Measurements from ENCODE around the gene CCT6B. TPM values are rescaled to one million over a fixed set of nuclear protein-coding genes. Genes with fewer than 3 reads are reported as not detected.

CCT6B gene
- total RNA-seq, 2 experiments from 2014 or later, result 0.95 to 1.6 TPM

DNA sequence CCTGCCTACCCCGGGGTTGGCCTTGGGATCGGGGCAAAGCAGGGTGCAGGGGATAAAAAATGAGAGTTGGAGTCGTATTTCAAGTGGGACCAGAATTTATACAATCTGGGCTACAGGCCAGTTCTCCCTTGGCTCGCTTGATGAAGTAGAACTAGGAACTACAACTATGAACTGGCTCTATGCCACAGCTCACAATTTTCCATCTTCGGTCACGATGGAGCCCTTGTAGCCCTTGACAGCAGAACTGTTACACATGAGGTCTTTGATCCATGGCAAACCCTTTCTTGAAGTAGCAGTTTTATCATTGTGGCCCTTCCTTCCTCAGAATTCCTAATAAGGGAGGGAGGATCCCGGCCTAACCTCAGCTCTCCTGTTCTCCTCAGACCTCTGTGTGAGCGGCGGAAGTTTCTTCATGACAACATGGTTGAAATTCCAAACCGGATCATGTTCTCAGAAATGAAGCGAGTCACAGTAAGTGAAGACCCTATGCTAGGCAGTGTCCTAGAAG, 36.1 kb upstream of the CCT6B start:
- peaks cover 40% of the 10 kb centered on the region for H3K36me3 Mint-ChIP-seq (ENCODE audit: low read depth)
- intact Hi-C loops (cut with DNase I, micrococcal nuclease), result loop anchor here in 1 of 2 experiments (10.0 kb wide), 1 partner anchor 747 kb away; no protein-coding TSS in a partner anchor

GRCh38 chr17:34996422-34997285, 35.4 kb upstream of the CCT6B start:
- CTCF ChIA-PET, result interaction anchor here (1.0 to 2.3 kb wide), 8 partner anchors 11 to 123 kb away, joined by 3 to 8 read pairs (median 4); partner anchors contain the start of genes RAD51D and RFFL
- intact Hi-C loops (cut with DNase I, micrococcal nuclease), result loop anchor here in 1 of 2 experiments (10.0 kb wide), 1 partner anchor 748 kb away; no protein-coding TSS in a partner anchor
- Mint-ChIP-seq H3K27ac (no peak overlapping the region), H3K27me3 (no peaks in the 10 kb centered on the region), H3K4me1 (peaks cover 6% of the 10 kb centered on the region), H3K9me3 (ENCODE audit: low read depth) (no peaks in the 10 kb centered on the region), H3K4me3 (no peak overlapping the region), H3K36me3 (ENCODE audit: low read depth) (peaks cover 41% of the 10 kb centered on the region)
- no peak for DNase-seq
- POLR2A ChIA-PET, result no interaction called here
- ATAC-seq, result no peak

More for the DNA sequence above, 36.1 kb upstream of the CCT6B start:
- Mint-ChIP-seq H3K27ac (no peak overlapping the region), H3K9me3 (ENCODE audit: low read depth) (no peaks in the 10 kb centered on the region), H3K27me3 (no peaks in the 10 kb centered on the region), H3K4me3 (no peak overlapping the region), H3K4me1 (peaks cover 6% of the 10 kb centered on the region)
- POLR2A ChIA-PET, result no interaction called here
- CTCF ChIA-PET, result interaction anchor here (1.0 to 2.3 kb wide), 8 partner anchors 11 to 123 kb away, joined by 3 to 8 read pairs (median 4); partner anchors contain the start of genes RAD51D and RFFL
- ATAC-seq, result no peak
- no peak for DNase-seq

DNA sequence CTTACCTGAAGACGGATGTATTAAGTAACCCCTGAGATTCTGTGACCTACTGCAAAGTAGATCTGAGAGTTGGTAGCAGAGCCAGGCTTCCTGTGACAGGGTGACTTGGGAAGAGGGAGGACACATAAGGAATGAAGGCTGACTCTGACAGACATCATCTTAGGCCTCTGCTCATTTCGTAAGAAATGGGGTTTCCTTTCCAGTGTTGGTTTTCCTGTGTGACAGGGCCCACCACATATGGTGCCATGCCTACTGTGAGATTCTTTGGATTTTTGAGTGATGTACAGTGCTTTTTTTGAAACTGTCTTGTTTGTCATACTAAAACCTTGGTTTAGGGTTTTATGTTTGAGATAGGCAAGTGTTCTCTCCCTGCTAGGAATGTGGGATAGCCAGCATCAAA, 31.8 kb upstream of the CCT6B start:
- Mint-ChIP-seq H3K4me1 (peaks cover under 1% of the 10 kb centered on the region), H3K36me3 (ENCODE audit: low read depth) (peaks cover 43% of the 10 kb centered on the region), H3K27ac (peak overlapping the region; percentile 8), H3K4me3 (no peak overlapping the region), H3K9me3 (ENCODE audit: low read depth) (no peaks in the 10 kb centered on the region), H3K27me3 (no peaks in the 10 kb centered on the region)
- DNase-seq (no peak), ATAC-seq (no peak)
- POLR2A ChIA-PET, result interaction anchor here (0.6 kb wide), 1 partner anchor 34 kb away, joined by 3 read pairs; no protein-coding TSS in a partner anchor
- intact Hi-C loops (cut with DNase I, micrococcal nuclease), result loop anchor here in 1 of 2 experiments (10.0 kb wide), 1 partner anchor 752 kb away; no protein-coding TSS in a partner anchor
- CTCF ChIA-PET, result interaction anchor here (1.2 kb wide), 1 partner anchor 14 kb away, joined by 3 read pairs; no protein-coding TSS in a partner anchor

- POLR2A ChIA-PET, result interaction anchor here (0.5 to 1.4 kb wide), 2 partner anchors 10 to 50 kb away, joined by 5 to 7 read pairs; no protein-coding TSS in a partner anchor
- Mint-ChIP-seq H3K4me3 (no peak overlapping the region), H3K27me3 (no peaks in the 10 kb centered on the region), H3K27ac (no peak overlapping the region), H3K4me1 (no peaks in the 10 kb centered on the region), H3K9me3 (ENCODE audit: low read depth) (no peaks in the 10 kb centered on the region), H3K36me3 (ENCODE audit: low read depth) (peaks cover 47% of the 10 kb centered on the region)
- ATAC-seq (no peak), DNase-seq (no peak)
- intact Hi-C loops (cut with DNase I, micrococcal nuclease), result loop anchor here in 1 of 2 experiments (10.0 kb wide), 1 partner anchor 753 kb away; no protein-coding TSS in a partner anchor
- CTCF ChIA-PET, result interaction anchor here (0.6 to 2.5 kb wide), 8 partner anchors 8 to 150 kb away, joined by 3 to 15 read pairs (median 4); partner anchors contain the start of genes NLE1 and RAD51D
Measured at GRCh38 chr17:34991606-34992005, 30.3 kb upstream of the CCT6B start.

DNA sequence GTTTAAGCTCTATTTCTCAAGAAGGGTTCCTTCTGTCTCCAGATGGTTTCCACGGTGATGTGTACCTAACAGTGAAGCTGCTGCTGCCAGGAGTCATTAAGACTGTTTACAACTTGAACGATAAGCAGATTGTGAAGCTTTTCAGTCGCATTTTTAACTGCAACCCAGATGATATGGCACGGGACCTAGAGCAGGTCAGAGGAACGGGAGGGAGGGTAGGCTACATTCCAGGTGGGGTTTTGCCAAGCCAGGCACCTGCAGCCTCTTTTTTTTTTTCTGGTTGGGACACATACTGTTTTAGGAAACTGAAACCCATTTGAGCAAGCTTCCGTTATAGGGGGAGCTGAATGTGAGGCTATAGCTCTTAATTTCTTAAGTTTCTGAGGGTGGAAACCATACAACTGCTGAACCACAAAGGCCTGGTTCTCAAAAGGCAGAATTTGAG, 29.7 kb upstream of the CCT6B start:
- H3K36me3 Mint-ChIP-seq (ENCODE audit: low read depth), result peaks cover 51% of the 10 kb centered on the region
- H3K9me3 Mint-ChIP-seq (ENCODE audit: low read depth), result no peaks in the 10 kb centered on the region
- intact Hi-C loops (cut with DNase I, micrococcal nuclease), result loop anchor here in 1 of 2 experiments (10.0 kb wide), 1 partner anchor 754 kb away; no protein-coding TSS in a partner anchor
- ATAC-seq (no peak), DNase-seq (no peak)
- no peaks in the 10 kb centered on the region for H3K4me1 Mint-ChIP-seq
- H3K4me3 Mint-ChIP-seq, result no peak overlapping the region
- ChIA-PET CTCF (interaction anchor here (0.7 to 2.5 kb wide), 6 partner anchors 9 to 151 kb away, joined by 3 to 15 read pairs (median 6); partner anchors contain the start of genes NLE1 and RAD51D), POLR2A (interaction anchor here (0.5 to 1.4 kb wide), 3 partner anchors 9 to 63 kb away, joined by 5 to 13 read pairs (median 7); no protein-coding TSS in a partner anchor)
- no peaks in the 10 kb centered on the region for H3K27me3 Mint-ChIP-seq
- H3K27ac Mint-ChIP-seq, result no peak overlapping the region

DNA sequence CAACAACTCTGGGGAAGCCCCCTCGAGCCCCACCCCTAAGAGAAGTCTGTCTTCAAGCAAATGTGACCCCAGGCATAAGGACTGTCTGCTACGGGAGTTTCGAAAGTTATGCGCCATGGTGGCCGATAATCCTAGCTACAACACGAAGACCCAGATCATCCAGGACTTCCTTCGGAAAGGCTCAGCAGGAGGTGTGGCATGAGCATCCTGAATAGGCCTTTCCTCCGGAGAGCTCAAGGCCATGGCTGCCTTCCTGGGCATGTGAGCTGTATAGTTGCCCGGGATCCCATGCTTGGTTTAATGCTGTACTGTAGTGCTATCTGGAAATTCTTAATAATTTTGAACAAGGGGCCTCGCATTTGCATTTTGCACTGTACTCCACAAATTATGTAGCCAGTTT, 28.2 kb upstream of the CCT6B start:
- Mint-ChIP-seq H3K36me3 (ENCODE audit: low read depth) (peaks cover 43% of the 10 kb centered on the region), H3K27me3 (no peaks in the 10 kb centered on the region), H3K4me1 (peaks cover 10% of the 10 kb centered on the region), H3K9me3 (ENCODE audit: low read depth) (no peaks in the 10 kb centered on the region), H3K4me3 (no peak overlapping the region), H3K27ac (no peak overlapping the region)
- intact Hi-C loops (cut with DNase I, micrococcal nuclease), result loop anchor here in 1 of 2 experiments (10.0 kb wide), 1 partner anchor 565 kb away; no protein-coding TSS in a partner anchor
- no peak for ATAC-seq
- POLR2A ChIA-PET, result interaction anchor here (0.6 kb wide), 1 partner anchor 130 kb away, joined by 5 read pairs; no protein-coding TSS in a partner anchor
- CTCF ChIA-PET, result no interaction called here
- DNase-seq, result no peak

- no peak overlapping the region for H3K4me3 Mint-ChIP-seq
- peaks cover 18% of the 10 kb centered on the region for H3K4me1 Mint-ChIP-seq
- H3K27ac Mint-ChIP-seq, result no peak overlapping the region
- peaks cover 48% of the 10 kb centered on the region for H3K36me3 Mint-ChIP-seq (ENCODE audit: low read depth)
- DNase-seq, result no peak
- ChIA-PET CTCF (interaction anchor here (0.6 to 1.1 kb wide), 2 partner anchors 132 to 134 kb away, joined by 3 read pairs; no protein-coding TSS in a partner anchor), POLR2A (interaction anchor here (0.7 kb wide), 1 partner anchor 779 kb away, joined by 3 read pairs; no protein-coding TSS in a partner anchor)
- ATAC-seq, result no peak
- intact Hi-C loops (cut with DNase I, micrococcal nuclease), result loop anchor here in 1 of 2 experiments (10.0 kb wide), 1 partner anchor 564 kb away; no protein-coding TSS in a partner anchor
- H3K27me3 Mint-ChIP-seq, result no peaks in the 10 kb centered on the region
- no peaks in the 10 kb centered on the region for H3K9me3 Mint-ChIP-seq (ENCODE audit: low read depth)
Measured at GRCh38 chr17:34988644-34989043, 27.4 kb upstream of the CCT6B start.

GRCh38 chr17:34987232-34987631, 26.0 kb upstream of the CCT6B start:
- ChIA-PET POLR2A (no interaction called here), CTCF (interaction anchor here (0.7 kb wide), 1 partner anchor 648 kb away, joined by 3 read pairs; no protein-coding TSS in a partner anchor)
- Mint-ChIP-seq H3K27ac (no peak overlapping the region), H3K4me3 (no peak overlapping the region), H3K27me3 (no peaks in the 10 kb centered on the region), H3K9me3 (ENCODE audit: low read depth) (no peaks in the 10 kb centered on the region), H3K4me1 (peaks cover 31% of the 10 kb centered on the region), H3K36me3 (ENCODE audit: low read depth) (peaks cover 51% of the 10 kb centered on the region)
- ATAC-seq (no peak), DNase-seq (no peak)
- intact Hi-C loops (cut with DNase I, micrococcal nuclease), result loop anchor here in 1 of 2 experiments (10.0 kb wide), 1 partner anchor 562 kb away; no protein-coding TSS in a partner anchor

- POLR2A ChIA-PET, result interaction anchor here (0.6 to 1.5 kb wide), 7 partner anchors 9 to 604 kb away, joined by 3 to 5 read pairs (median 4); no protein-coding TSS in a partner anchor
- CTCF ChIA-PET, result interaction anchor here (0.6 to 4.9 kb wide), 12 partner anchors 10 to 553 kb away, joined by 3 to 25 read pairs (median 3); partner anchors contain the start of genes RAD51D and TMEM132E
- Mint-ChIP-seq H3K4me1 (peaks cover 50% of the 10 kb centered on the region), H3K4me3 (peak overlapping the region; percentile 86), H3K27ac (peak overlapping the region; percentile 93), H3K9me3 (ENCODE audit: low read depth) (no peaks in the 10 kb centered on the region), H3K27me3 (no peaks in the 10 kb centered on the region), H3K36me3 (ENCODE audit: low read depth) (peaks cover 26% of the 10 kb centered on the region)
- intact Hi-C loops (cut with DNase I, micrococcal nuclease), result loop anchor here (1.0 to 10.0 kb wide), 6 partner anchors 20 to 605 kb away; partner anchors contain the start of genes AP2B1 (in 1 of the 2), CCT6B (in 1 of the 2), SLFN12L (in 1 of the 2) and ZNF830 (in 1 of the 2)
- no peak for DNase-seq
- no peak for ATAC-seq
Measured at GRCh38 chr17:34981538-34982241, 20.4 kb upstream of the CCT6B start.

Measured in activated CD4-positive, alpha-beta T cell treated with anti-CD3 and anti-CD28 coated beads for 36 hours (primary cell).